ENCODE data around the gene GLIS1. TPM values are rescaled to one million over a fixed set of nuclear protein-coding genes. Genes with fewer than 3 reads are reported as not detected.

The GLIS1 gene
- total and polyA plus RNA-seq, 2 of the 8 experiments (the other 6 are each of a cell fraction or from before 2014, with no cell fraction given): 0.15 to 0.22 TPM

GRCh38 chr1:53687901-53688300 is 51.1 kb downstream of the GLIS1 start:
- Histone ChIP-seq H4K20me1 (replicated peaks in 1 of 2; ENCODE audit: control insufficient read depth in 1 of 2, insufficient read depth in 2 of 2, low read length in 2 of 2) (no peaks in the 10 kb centered on the region), H4K91ac (replicated peaks; ENCODE audit: insufficient read length, low read length) (no peak overlapping the region), H3K27ac (ENCODE audit: low read depth, low read length) (no peak overlapping the region), H4K5ac (ENCODE audit: insufficient read length, low read depth, low read length) (no peak overlapping the region), H4K8ac (ENCODE audit: extremely low read depth, insufficient read depth, low read length) (no peak overlapping the region), H3K27me3 (replicated peaks in 1 of 4; ENCODE audit: control insufficient read depth in 3 of 4, extremely low read depth in 1 of 4, insufficient read depth in 3 of 4, low read length in 3 of 4) (peaks cover 0 to 5% (median 0%) of the 10 kb centered on the region in 4 experiments; a peak in 3 of 7 replicates), H3K4me1 (replicated peaks in 1 of 4; ENCODE audit: control insufficient read depth in 3 of 4, insufficient read depth in 4 of 4, low read length in 3 of 4) (peaks cover 0 to 16% (median 9%) of the 10 kb centered on the region in 4 experiments; a peak in 4 of 7 replicates), H3K79me1 (ENCODE audit: low read depth, low read length) (no peaks in the 10 kb centered on the region), H3K36me3 (ENCODE audit: control insufficient read depth in 2 of 4, insufficient read depth in 4 of 4, low read length in 3 of 4) (no peaks in the 10 kb centered on the region), H3K18ac (ENCODE audit: extremely low read depth, low read length) (peak overlapping the region; percentile 32), H3K23me2 (ENCODE audit: low read depth, low read length) (no peaks in the 10 kb centered on the region; the same call in 1 of the 2 replicates), H3K4ac (replicated peaks; ENCODE audit: insufficient read length, low read depth, low read length) (no peak overlapping the region), H3K4me3 (ENCODE audit: extremely low read depth in 1 of 4, insufficient read depth in 2 of 4, low read depth in 3 of 4, low read length in 4 of 4) (no peak overlapping the region), H3K79me2 (ENCODE audit: control insufficient read depth in 1 of 2, insufficient read depth in 2 of 2, low read length in 2 of 2) (no peaks in the 10 kb centered on the region), H2BK120ac (replicated peaks; ENCODE audit: low read depth, low read length) (no peak overlapping the region), H2AK5ac (ENCODE audit: low read depth, low read length) (no peak overlapping the region), H3K9me3 (ENCODE audit: insufficient read depth in 2 of 2, low read depth in 1 of 2, low read length in 1 of 2) (no peaks in the 10 kb centered on the region), H3K4me2 (ENCODE audit: insufficient read depth in 1 of 2, low read depth in 2 of 2, low read length in 2 of 2) (no peak overlapping the region), H2BK15ac (ENCODE audit: low read length) (no peak overlapping the region; the same call in 1 of the 2 replicates), H3K9ac (replicated peaks in 1 of 4; ENCODE audit: extremely low read depth in 1 of 4, low read depth in 3 of 4, low read length in 3 of 4) (no peak overlapping the region), H2BK12ac (ENCODE audit: low read depth, low read length) (0 out of 2 replicates have a peak overlapping the region, but pooled peaks have one; percentile 17), H2BK5ac (ENCODE audit: low read depth, low read length) (no peak overlapping the region), H2BK20ac (ENCODE audit: low read length) (no peak overlapping the region), H3K23ac (ENCODE audit: insufficient read length) (no peak overlapping the region), H2AFZ (ENCODE audit: low read length) (no peak overlapping the region), H3K56ac (replicated peaks; ENCODE audit: insufficient read length, low read depth, low read length) (no peak overlapping the region), H3K14ac (ENCODE audit: insufficient read length) (no peak overlapping the region)
- no peak for DNase-seq (ENCODE audit: low read depth in 1 of 2, low spot score in 2 of 2)
- POLR2A ChIA-PET (ENCODE audit: partially characterized antibody): interaction anchor here (0.5 kb wide), 1 partner anchor 1649 kb away, joined by 5 read pairs; no protein-coding TSS in a partner anchor
- 83% methylated on average over 19 of the region's 19 CpGs; no CpG with 5 or more reads in 1 of the 2 experiments for WGBS, 2 experiments (ENCODE audit: extremely low coverage in 1 of 2, insufficient coverage in 1 of 2, insufficient read length in 1 of 2, insufficient replicate concordance in 2 of 2, low coverage in 1 of 2, low lambda C conversion rate in 2 of 2, missing lambda C conversion rate in 1 of 2)
- CTCF ChIA-PET (ENCODE audit: partially characterized antibody): interaction anchor here (0.9 to 10.7 kb wide), 6 partner anchors 28 to 201 kb away, joined by 3 to 129 read pairs (median 4); no protein-coding TSS in a partner anchor
- FAIRE-seq: no peak
- TF ChIP-seq CHD2 (IDR thresholded peaks at IDR 0.05; ENCODE audit: low read length) (no peak), EZH2 (IDR thresholded peaks at IDR 0.05; ENCODE audit: low read depth, low read length, severe bottlenecking) (no peak), SP2 (IDR thresholded peaks at IDR 0.05; ENCODE audit: low read length) (no peak), PHF8 (conservative IDR thresholded peaks at IDR 0.05; ENCODE audit: low read depth, low read length) (no peak), BRCA1 (IDR thresholded peaks at IDR 0.05; ENCODE audit: low read depth, low read length) (no peak), YY1 (IDR thresholded peaks at IDR 0.05; ENCODE audit: low read depth, low read length) (no peak), SP4 (IDR thresholded peaks at IDR 0.05; ENCODE audit: low read length) (no peak), JUND (IDR thresholded peaks at IDR 0.05; ENCODE audit: low read length) (no peak), NRF1 (IDR thresholded peaks at IDR 0.05; ENCODE audit: low read depth, low read length) (no peak), CTBP2 (IDR thresholded peaks at IDR 0.05; ENCODE audit: borderline replicate concordance, insufficient read depth, insufficient read length, low read length) (no peak), SIX5 (IDR thresholded peaks at IDR 0.05; ENCODE audit: low read depth, low read length) (no peak), CREB1 (IDR thresholded peaks at IDR 0.05) (no peak), NANOG (IDR thresholded peaks at IDR 0.05; ENCODE audit: insufficient read depth, low read depth, low read length, poor library complexity, severe bottlenecking) (no peak), POLR2AphosphoS5 (IDR thresholded peaks at IDR 0.05; ENCODE audit: low read depth, low read length) (no peak), POLR2A (IDR thresholded peaks at IDR 0.05; ENCODE audit: control extremely low read depth in 1 of 2, low read depth in 2 of 2, low read length in 2 of 2) (no peak)

Data from H1 (cell line).